ENCODE measurements around the gene PRKCE. TPM values are rescaled to one million over a fixed set of nuclear protein-coding genes. Genes with fewer than 3 reads are reported as not detected.

PRKCE gene
- total and polyA plus RNA-seq, 2 of the 8 experiments (the other 6 are each of a cell fraction or from before 2014, with no cell fraction given), result 0.54 to 2.1 TPM

DNA sequence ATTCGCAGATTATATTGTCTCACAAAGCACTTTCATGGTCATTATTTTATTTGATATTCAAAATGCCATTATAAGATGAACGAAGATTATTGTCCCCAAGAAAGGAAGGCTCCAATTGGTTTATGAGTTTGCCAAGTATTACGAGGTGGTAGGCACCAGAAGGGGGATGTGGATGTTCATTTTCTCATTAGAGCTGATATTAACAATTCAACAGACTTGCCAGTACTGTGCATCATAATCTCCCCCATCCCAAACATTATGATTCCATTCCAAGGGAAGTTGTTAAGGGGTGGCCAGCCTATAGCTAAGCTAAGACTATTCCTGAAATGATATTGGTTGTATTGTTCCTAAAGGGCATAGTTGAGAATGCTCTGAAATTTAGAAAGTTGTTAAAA lies 257.7 kb downstream of the PRKCE start:
- Histone ChIP-seq H3K4me1 (replicated peaks in 1 of 4; ENCODE audit: control insufficient read depth in 3 of 4, insufficient read depth in 4 of 4, low read length in 3 of 4) (no peaks in the 10 kb centered on the region; a peak in 1 of 7 replicates), H3K9me3 (ENCODE audit: insufficient read depth in 2 of 2, low read depth in 1 of 2, low read length in 1 of 2) (no peaks in the 10 kb centered on the region), H2BK12ac (ENCODE audit: low read depth, low read length) (no peak overlapping the region), H3K23ac (ENCODE audit: insufficient read length) (no peak overlapping the region), H2AK5ac (ENCODE audit: low read depth, low read length) (no peak overlapping the region), H3K79me1 (ENCODE audit: low read depth, low read length) (no peaks in the 10 kb centered on the region), H3K14ac (ENCODE audit: insufficient read length) (no peak overlapping the region), H4K20me1 (replicated peaks in 1 of 2; ENCODE audit: control insufficient read depth in 1 of 2, insufficient read depth in 2 of 2, low read length in 2 of 2) (no peaks in the 10 kb centered on the region), H4K5ac (ENCODE audit: insufficient read length, low read depth, low read length) (no peak overlapping the region), H3K9ac (replicated peaks in 1 of 4; ENCODE audit: extremely low read depth in 1 of 4, low read depth in 3 of 4, low read length in 3 of 4) (no peak overlapping the region), H3K56ac (replicated peaks; ENCODE audit: insufficient read length, low read depth, low read length) (no peak overlapping the region), H4K8ac (ENCODE audit: extremely low read depth, insufficient read depth, low read length) (no peak overlapping the region), H2BK15ac (ENCODE audit: low read length) (no peak overlapping the region), H3K36me3 (ENCODE audit: control insufficient read depth in 2 of 4, insufficient read depth in 4 of 4, low read length in 3 of 4) (no peaks in the 10 kb centered on the region), H2BK120ac (replicated peaks; ENCODE audit: low read depth, low read length) (no peak overlapping the region), H4K91ac (replicated peaks; ENCODE audit: insufficient read length, low read length) (no peak overlapping the region), H3K23me2 (ENCODE audit: low read depth, low read length) (no peaks in the 10 kb centered on the region), H3K27me3 (replicated peaks in 1 of 4; ENCODE audit: control insufficient read depth in 3 of 4, extremely low read depth in 1 of 4, insufficient read depth in 3 of 4, low read length in 3 of 4) (no peaks in the 10 kb centered on the region), H2AFZ (ENCODE audit: low read length) (no peak overlapping the region), H3K79me2 (ENCODE audit: control insufficient read depth in 1 of 2, insufficient read depth in 2 of 2, low read length in 2 of 2) (no peaks in the 10 kb centered on the region), H2BK20ac (ENCODE audit: low read length) (no peak overlapping the region), H3K4me2 (ENCODE audit: insufficient read depth in 1 of 2, low read depth in 2 of 2, low read length in 2 of 2) (no peak overlapping the region), H3K18ac (ENCODE audit: extremely low read depth, low read length) (no peak overlapping the region), H3K4ac (replicated peaks; ENCODE audit: insufficient read length, low read depth, low read length) (no peak overlapping the region), H3K4me3 (ENCODE audit: extremely low read depth in 1 of 4, insufficient read depth in 2 of 4, low read depth in 3 of 4, low read length in 4 of 4) (no peak overlapping the region), H3K27ac (ENCODE audit: low read depth, low read length) (no peak overlapping the region), H2BK5ac (ENCODE audit: low read depth, low read length) (no peak overlapping the region)
- FAIRE-seq (no peak), DNase-seq (ENCODE audit: low read depth in 1 of 2, low spot score in 2 of 2) (no peak)
- no peak for TF ChIP-seq SIN3A (conservative IDR thresholded peaks at IDR 0.05 in 1 of 2, IDR thresholded peaks at IDR 0.05 in 1 of 2; ENCODE audit: low read depth in 1 of 2, low read length in 2 of 2)
- WGBS, 2 experiments (ENCODE audit: extremely low coverage in 1 of 2, insufficient coverage in 1 of 2, insufficient read length in 1 of 2, insufficient replicate concordance in 2 of 2, low coverage in 1 of 2, low lambda C conversion rate in 2 of 2, missing lambda C conversion rate in 1 of 2), result 86% methylated on average over 3 of the region's 3 CpGs; no CpG with 5 or more reads in 1 of the 2 experiments
- POLR2A ChIA-PET (ENCODE audit: partially characterized antibody), result no interaction called here
- CTCF ChIA-PET (ENCODE audit: partially characterized antibody), result interaction anchor here (0.8 kb wide), 1 partner anchor 12 kb away, joined by 3 read pairs; no protein-coding TSS in a partner anchor
